ENCODE results near the gene PLCD3.

GRCh38 chr17:45114117-45114932 lies 18.0 kb downstream of the PLCD3 start:
- no peak for TF ChIP-seq CTCF (IDR thresholded peaks at IDR 0.05; ENCODE audit: insufficient read depth, low read length, poor library complexity, severe bottlenecking)
- no peak for TF ChIP-seq EZH2phosphoT487 (conservative IDR thresholded peaks at IDR 0.05; ENCODE audit: low read length)

Data from SU-DHL-6 (cell line).